Measurements from ENCODE around the gene CCNYL1.

CCNYL1 gene

DNA sequence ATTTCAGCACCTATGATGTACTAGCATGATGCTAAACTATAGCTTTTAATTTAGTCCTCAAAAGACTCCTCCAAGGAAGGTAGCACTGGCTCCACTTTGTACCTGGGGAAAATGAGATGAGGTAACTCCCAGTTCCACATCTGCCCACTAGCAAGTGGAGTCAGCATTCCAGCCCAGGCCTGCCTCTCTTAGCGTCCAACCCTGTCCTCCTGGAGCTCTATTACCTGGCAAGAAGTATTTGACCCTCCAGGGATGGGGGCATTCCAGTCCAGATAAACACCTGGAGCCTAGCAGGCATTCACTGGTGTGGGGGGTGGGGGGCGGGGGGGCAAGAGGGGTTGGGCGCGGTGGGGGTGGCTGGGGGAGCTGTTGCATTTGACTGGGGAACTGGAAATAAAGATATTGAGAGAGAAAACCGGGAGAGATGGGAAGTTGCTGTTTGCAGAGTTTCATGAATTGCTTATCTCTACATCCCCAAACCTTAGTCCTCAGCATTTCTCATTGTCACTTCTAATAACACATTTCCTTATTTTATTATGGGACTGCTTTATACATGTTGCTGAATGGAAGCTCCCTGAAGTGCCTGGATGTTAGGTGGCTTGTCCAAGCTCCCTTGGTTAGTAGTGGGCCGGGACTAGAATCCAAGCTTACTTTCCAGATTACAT is 80.3 kb downstream of the CCNYL1 start:
- DNase-seq (ENCODE audit: low read depth) = no peak

DNA sequence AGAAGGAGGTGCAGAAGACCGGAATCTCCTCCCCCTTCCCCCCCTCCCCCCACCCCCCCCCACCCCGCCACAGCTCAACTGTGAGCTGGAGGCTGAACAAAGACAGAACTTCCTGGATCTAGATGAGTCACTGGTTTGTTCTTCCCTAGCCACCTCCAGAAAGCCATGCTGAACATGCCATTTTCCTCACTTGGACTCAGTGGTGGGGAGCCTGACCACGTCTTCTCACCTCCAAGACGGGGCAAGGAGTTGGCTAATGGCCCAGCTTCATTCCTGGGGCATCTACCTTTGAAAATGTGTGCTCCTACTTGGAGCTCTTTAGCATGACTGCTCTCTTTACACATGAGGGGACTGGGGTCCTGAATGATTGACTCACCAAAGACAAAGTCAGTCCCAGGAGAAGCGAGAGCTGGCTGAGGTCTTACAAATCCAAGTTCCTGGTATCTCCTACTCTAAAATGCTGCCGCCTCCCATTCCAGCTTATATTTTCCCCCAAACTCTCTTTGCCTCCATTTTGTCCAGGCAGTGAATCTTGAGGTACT is 80.9 kb downstream of the CCNYL1 start:
- DNase-seq (ENCODE audit: low read depth) = no peak

DNA sequence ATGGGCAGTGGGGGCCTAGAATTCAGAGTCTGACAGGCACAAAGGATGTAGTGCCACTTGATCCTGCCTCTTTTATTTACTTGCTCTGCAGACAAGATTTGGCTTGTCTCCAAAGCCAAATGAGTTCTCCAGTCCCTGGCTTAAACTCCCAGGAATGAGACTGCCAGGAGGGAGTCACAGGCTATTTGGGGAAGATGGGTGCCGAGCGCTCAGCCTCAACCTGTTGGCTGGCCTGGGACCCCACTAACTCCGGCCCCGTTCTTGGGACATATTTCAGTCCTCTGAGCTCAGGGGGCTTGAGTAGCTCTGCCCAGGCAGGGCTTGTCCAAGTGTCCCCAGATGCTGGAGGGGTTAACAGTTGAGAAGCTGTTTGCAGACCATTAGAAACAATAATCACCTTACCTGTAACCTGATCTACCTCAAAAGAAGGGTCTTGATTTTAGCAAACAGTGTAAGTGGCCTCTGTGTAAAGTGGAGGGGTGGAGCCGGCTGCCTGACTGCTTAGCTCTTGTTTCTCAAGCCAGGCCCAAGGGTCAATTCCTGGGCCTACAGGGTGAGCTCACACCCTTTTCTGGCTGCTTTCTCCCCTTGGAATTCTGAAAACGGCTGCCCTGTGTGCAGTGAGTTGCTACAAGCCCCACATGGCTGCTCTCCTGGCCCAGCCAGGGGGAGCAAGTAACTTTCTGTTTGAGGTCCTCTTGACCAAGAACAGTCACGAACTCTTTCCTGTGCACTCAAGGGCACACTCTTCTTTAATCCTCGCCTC is 85.3 kb downstream of the CCNYL1 start:
- DNase-seq (ENCODE audit: low read depth) = no peak

DNA sequence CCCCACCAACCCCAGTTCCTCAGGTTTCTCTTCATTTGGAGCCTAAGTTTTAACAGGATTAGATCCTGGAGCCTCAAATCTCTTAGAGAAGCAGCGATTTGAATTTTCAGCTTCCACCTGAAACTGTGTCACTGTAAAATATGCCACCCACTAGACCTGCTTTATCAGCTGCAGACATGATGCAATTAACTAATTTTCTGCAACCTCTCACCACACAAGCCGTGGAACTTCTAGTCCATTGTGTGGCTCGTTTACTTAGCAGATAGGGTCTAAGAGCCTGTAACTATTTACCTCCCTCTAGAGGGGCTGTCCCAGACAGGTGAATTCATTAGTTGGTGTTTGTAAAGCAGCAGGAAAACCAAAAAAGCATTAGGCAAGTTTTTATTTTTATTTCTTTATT is 89.8 kb downstream of the CCNYL1 start:
- no peak for DNase-seq (ENCODE audit: low read depth)

DNA sequence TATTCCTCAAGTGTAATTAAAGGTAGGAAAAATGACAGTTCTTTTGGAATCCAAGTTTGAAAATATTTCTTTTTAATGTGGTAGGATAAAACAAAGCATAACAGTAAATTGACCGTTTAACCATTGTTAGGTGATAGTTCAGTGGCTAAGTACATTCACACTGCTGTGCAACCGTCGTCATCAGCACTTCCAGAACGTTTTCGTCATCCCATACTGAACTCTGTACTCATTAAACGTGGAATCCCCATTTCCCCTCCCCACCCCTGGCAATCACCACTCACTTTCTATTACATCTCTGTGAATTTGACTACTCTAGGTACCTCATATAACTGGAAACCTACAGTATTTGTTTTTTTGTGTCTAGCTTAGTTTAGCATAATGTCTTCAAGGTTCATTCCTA is 91.2 kb downstream of the CCNYL1 start:
- DNase-seq (ENCODE audit: low read depth) = no peak

Data from stimulated activated CD8-positive, alpha-beta memory T cell treated with anti-CD3 and anti-CD28 coated beads, Interleukin-12 subunit alpha, Interleukin-12 subunit beta, amount 100 ng/mL, for 4 hours (primary cell).